ENCODE measurements around the gene ST6GALNAC3.
"Not testable (repeated sequence)": the region's sequence is repeated elsewhere in the genome, so short reads cannot be mapped to it uniquely, and the experiment has no call there.

The ST6GALNAC3 gene

DNA sequence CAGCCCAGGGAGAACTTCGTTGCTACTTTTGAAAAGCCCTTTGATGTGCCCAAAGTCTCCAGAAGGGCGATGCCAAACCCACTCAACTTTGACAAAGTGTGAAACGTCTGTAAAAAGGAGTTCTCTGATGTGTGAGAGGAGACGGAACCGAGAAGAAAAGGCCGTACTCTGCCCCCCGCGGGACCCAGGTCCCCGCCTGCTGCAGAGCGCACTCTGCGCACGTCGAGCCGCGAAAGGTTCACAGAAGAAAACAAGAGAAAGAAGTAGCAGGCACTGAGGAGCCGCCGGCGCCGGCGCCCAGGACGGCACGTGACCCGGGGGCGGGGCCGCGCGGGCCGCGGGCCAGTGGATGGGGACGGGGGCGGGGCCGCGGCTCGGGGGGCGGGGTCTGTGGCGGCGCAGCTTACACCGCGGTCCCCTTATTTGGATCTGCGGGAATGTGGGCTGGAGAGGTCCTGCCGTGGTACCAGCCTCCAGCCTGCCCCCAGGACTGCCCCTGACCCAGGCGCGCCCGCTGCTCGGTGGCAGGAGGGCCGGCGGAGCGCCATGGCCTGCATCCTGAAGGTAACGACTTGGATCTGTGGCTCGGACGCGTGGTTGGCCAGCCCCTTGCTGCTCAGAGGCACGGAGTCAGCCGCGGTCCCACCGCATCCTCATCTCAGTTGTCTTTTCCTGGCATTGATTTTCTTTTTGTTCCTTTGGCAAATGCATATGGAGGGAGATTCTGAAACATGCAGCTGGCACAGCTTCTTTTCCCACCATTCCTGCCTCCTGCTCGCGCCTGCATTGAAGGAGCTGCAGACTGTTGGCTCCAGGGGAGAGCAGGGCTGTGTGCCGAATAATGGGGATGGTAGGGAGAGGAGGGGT, at the start of gene ST6GALNAC3:
Gene ST6GALNAC3 (plus strand): TSS at position 426 of the 867 bp plus-strand sequence.
- peak; percentile 61 for DNase-seq (ENCODE audit: low spot score)

DNA sequence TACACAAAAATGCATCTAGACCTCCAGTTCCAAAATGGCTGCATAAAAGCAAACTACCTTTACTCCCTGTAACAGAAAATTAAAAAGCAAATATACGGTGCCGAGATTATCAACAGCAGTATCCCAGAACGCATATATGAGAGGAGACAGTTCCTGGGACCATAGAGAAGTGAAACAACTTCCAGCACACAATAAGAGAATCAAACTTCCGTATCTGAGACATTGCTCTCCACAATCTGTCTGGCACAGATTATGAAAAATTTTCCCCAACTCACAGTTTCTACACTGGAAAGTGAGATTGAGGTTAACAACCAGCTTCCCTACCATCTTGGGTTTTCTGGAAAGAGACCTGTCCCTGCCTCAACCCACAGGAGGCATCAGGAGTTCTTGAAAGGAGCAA, 47.2 kb upstream of the ST6GALNAC3 start:
- no peak for DNase-seq (ENCODE audit: low spot score)

DNA sequence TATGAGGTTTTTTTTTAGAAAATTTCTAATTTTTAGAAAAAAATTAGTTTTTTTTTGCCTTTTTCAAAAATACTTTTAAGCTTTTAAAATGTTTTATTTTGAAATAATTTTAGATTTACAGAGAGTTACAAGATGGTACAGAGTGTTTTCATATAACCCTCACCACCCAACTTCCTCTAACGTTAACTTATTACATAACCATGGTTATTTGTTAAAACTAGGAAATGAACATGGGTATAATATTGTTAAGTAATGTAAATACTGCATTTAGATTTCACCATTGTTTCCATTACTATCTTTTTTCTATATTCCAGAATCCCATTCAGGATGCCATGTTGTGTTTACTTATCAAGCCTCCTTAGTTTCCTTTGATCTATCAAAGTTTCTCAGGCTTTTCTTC, 45.2 kb upstream of the ST6GALNAC3 start:
- no peak for DNase-seq (ENCODE audit: low spot score)

DNA sequence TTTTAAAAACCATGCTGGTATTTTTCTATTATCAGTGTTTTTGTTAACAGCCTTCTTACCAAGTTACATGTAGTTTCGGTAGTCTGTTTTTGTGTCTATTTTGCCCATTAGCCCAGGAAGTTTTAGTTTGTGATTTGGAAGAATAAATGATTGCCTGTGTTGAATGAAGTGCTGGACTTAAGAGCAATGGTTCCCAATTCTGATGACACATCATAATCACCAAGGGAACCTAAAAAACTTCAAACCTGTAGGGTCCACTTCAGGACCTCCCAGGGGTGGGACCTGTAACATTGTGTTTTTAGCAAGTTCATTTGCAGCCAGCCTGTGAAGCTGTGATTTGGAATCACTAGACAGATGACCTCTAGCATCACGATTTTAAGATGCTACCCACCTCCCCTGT, 43.0 kb upstream of the ST6GALNAC3 start:
- no peak for DNase-seq (ENCODE audit: low spot score)

DNA sequence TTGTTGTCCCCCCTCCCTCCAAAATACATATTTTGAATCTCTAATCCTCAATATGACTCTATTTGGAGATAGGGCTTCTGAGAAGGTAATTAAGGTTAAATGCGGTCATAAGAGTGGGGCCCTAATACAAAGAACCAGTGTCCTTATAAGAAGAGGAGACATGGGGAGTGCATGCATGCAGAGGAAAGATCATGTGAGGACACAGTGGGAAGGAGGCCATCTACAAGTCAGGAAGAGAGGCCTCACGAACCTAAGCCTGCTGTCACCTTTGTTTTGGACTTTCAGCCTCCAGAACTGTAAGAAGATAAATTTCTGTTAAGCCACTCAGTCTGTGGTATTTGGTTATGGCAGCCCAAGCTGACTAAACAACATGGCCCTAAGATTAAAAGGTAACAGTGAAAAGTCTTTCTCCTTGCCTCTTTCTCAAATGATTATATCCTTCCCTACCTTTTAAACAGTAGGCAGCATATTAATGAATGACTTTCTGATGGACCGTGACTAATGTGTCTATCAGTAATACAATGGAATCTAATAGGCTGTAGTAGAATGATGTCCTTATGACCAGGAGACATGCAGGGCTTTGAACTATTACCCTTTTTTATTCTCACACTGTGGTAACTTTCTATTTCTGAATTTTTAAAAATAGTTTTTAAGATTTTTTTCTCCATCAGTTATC, 40.6 kb upstream of the ST6GALNAC3 start:
- no peak for DNase-seq (ENCODE audit: low spot score)

DNA sequence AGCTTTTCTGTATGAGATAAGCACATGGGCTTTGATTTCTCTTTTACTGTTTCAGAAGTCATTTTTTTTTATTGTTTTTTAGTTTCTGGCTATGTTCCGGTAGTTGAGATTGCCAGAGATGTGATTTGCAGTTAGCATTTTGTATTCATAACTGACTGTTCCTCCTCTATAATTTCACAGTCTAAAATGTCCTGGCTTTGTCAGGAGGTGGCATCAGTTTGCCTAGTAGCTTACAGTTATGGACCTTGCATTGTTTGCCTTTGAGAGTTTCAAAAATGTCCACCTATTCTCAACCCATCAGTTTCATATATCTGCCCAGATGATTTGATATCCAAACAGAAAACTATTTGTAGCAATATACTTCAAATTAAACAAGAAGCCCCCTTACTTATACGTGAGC, 39.5 kb upstream of the ST6GALNAC3 start:
- DNase-seq (ENCODE audit: low spot score) = no peak

GRCh38 chr1:76037324-76037723, 37.2 kb upstream of the ST6GALNAC3 start:
- no peak for DNase-seq (ENCODE audit: low spot score)

DNA sequence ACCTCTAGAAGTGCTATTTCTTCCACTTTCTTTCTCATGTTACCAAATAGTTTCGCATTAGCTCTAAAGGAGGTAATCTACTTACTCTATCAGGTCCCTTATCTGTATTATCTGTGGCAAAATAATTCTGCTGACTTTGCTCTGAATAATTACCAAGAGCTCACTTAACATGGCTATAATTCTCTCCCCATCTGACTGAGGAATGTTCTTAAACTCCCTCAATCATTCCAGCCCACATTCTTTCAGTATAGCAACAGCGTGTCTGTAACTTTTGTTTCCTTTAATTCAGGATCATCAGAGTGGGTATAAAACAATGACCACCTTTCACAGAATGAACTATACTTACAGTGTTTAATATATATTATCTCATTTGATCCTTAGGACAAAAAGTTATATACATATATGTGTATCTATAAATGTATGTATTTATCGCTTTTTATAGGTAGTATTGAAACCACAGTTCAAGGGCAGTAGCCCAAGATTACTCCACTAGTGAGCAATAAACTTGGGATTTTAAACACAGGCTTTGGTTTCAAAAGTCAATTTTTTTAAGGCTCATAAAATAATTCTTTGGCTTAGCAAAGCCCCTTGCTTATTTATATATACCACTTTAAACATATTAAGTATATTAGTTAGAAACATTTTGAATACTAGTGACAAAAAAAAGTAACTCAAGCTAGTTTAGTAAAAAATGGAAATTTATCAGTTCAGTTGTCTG, 36.1 kb upstream of the ST6GALNAC3 start:
- DNase-seq (ENCODE audit: low spot score) = no peak

GRCh38 chr1:76046149-76046548, 28.4 kb upstream of the ST6GALNAC3 start:
- DNase-seq (ENCODE audit: low spot score) = no peak

- DNase-seq (ENCODE audit: low spot score) = no peak
These were observed 26.3 kb upstream of the ST6GALNAC3 start for GRCh38 chr1:76048219-76048618.

- no peak for DNase-seq (ENCODE audit: low spot score)
These were observed 25.6 kb upstream of the ST6GALNAC3 start for GRCh38 chr1:76048926-76049325.

DNA sequence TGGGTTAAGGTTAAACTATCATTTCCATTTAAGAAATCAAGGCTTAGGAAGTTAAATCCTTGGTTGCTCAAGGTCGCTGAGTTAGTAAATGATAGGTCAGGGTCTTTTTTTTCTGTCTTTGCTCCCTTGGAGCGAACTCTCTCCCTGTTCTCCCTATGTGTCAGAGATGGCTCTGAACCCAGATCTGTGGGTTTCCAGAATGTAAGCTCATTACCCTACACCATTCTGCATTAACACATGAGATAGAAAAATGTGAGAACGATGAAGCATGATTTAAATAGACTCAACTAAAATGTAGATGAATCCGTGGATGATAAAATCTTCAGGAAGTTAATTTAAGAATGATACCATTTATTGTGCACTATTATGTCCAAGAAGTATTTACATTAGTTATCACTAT, 25.0 kb upstream of the ST6GALNAC3 start:
- no peak for DNase-seq (ENCODE audit: low spot score)

DNA sequence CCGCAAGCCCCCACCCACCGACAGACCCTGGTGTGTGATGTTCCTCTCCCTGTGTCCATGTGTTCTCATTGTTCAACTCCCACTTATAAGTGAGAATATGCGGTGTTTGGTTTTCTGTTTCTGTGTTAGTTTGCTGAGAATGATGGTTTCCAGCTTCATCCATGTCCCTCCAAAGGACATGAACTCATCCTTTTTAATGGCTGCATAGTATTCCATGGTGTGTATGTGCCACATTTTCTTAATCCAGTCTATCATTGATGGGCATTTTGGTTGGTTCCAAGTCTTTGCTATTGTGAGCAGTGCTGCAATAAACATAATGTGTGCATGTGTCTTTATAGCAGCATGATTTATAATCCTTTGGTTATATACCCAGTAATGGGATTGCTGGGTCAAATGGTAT, 24.5 kb upstream of the ST6GALNAC3 start:
- DNase-seq (ENCODE audit: low spot score) = not testable (repeated sequence)

DNA sequence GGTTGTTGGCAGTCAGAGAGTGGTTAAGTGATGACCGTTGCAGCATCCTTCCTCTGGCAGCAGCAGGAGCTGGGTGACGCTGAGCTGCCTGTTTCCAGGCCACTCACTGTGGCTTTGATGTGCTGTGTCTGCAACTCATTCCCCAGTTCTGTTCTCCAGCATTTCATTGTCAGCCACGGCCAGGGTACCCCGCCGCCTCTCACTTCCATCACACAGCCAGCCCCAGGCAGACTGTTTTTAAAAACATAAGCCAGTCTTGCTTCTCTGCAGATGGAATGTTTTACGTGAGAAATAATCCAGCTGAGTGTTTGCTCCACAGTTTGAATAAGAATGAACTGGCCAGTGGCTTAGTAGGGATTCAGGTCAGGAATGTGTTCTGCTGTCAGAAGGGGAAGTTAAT, 21.5 kb upstream of the ST6GALNAC3 start:
- no peak for DNase-seq (ENCODE audit: low spot score)

DNA sequence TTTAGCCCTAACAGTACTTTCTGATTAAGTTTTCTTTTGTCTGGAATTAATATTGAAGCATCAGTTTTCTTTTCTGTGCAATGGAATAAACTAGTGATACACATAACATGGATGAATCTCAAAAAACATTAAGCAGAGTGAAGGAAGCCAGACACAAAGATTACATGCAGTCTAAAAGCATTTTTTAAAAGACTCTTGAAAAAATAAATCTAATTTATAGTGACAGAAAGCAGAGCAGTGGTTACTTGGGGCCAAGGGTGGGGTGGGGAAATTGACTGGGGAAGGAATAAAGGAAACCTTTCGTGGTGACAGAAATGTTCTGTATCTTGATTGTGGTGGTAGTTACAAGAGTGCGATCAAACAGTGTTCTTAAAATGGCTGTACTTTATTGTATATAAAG, 20.2 kb upstream of the ST6GALNAC3 start:
- DNase-seq (ENCODE audit: low spot score) = no peak

GRCh38 chr1:76055987-76056386, 18.6 kb upstream of the ST6GALNAC3 start:
- DNase-seq (ENCODE audit: low spot score) = no peak

DNA sequence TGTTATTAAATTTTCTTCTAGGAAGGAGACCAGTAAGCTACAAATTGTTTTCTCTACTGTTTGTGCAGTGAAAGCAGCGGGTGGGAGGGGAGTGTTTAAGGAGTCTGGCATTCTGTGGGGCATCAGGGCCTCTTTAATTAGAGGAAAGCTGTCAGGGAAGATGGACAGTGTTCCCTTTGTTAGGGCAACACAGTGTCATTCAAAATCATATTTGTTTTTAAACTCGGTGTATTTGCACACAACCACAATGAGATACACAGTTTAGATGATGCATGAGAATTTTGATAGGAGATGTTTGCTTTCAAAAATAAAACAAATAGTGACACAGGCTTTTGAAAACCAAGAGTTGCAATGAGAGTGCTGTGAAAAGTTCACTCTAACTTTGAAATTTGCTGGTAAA, 15.1 kb upstream of the ST6GALNAC3 start:
- no peak for DNase-seq (ENCODE audit: low spot score)

- no peak for DNase-seq (ENCODE audit: low spot score)
These were observed 9.3 kb upstream of the ST6GALNAC3 start for GRCh38 chr1:76065270-76065669.

GRCh38 chr1:76066394-76066793, 8.2 kb upstream of the ST6GALNAC3 start:
- no peak for DNase-seq (ENCODE audit: low spot score)

DNA sequence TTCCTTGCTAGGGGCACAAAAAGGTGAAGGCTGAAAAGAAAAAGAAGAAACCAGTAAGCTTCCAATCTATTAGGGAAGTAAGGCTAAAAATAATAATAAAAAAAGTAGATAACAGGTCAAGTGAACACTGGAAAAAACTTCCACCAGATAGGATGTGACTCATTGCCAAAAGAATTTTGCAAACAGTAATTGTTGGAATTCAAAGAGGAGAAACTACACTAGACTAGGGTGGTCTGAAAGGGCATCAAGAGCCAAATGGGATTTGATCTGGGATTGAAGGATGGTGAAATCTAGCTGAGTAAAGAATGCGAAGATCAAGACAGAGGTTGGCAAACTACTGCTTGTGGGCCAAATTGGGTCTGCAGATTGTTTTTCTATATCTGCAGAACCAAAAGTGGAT, 6.0 kb upstream of the ST6GALNAC3 start:
- no peak for DNase-seq (ENCODE audit: low spot score)

- DNase-seq (ENCODE audit: low spot score) = no peak
These were observed 5.5 kb upstream of the ST6GALNAC3 start for GRCh38 chr1:76068953-76069561.

GRCh38 chr1:76070538-76070937, 4.0 kb upstream of the ST6GALNAC3 start:
- no peak for DNase-seq (ENCODE audit: low spot score)
